Common myeloid progenitor, CD34-positive (primary cell): ENCODE measurements around the gene HYPK.
"Not testable (repeated sequence)": the region's sequence is repeated elsewhere in the genome, so short reads cannot be mapped to it uniquely, and the experiment has no call there.

ENCODE experiments used
- CTCF ChIA-PET: fragments of 350-600 bp; sonication (Branson Sonifier 250); formaldehyde crosslinking; loops from one replicate; lab custom pipeline; 2021; ENCODE audit warnings: antibody characterized with exemption; lab: Charles Lee
- POLR2A ChIA-PET: fragments of 350-600 bp; sonication (Branson Sonifier 250); formaldehyde crosslinking; loops from one replicate; lab custom pipeline; 2021; ENCODE audit warnings: antibody characterized with exemption; lab: Charles Lee
- DNase-seq, 3 donors: peaks; one replicate each; pipeline versions ENCODE4 v3.0.0 to v3.0.0-alpha.2; 2013
- H3K27ac ChIP-seq, 2 experiments: 1 replicate in 1 of 2; 2 replicates in 1 of 2; pipeline ENCODE4 v1.7.0; 2013; ENCODE audit warnings: inconsistent platforms in 2 of 2, low read length in 2 of 2, mild to moderate bottlenecking in 2 of 2, low read depth in 1 of 2, moderate library complexity in 1 of 2; ENCODE audit not compliant: severe bottlenecking in 2 of 2, insufficient read depth in 1 of 2, poor library complexity in 1 of 2
- H3K27me3 ChIP-seq, 5 experiments: replicated peaks in 2 of 5; 1 replicate in 3 of 5; 2 replicates in 2 of 5; pipeline versions ENCODE4 v1.6.1 to v1.7.0; 2013; ENCODE audit warnings: low read length in 4 of 5, mild to moderate bottlenecking in 2 of 5, moderate library complexity in 2 of 5, inconsistent platforms in 1 of 5; ENCODE audit not compliant: insufficient read depth in 5 of 5, control insufficient read depth in 4 of 5
- H3K36me3 ChIP-seq, 4 experiments: 1 replicate in 2 of 4; 2 replicates in 2 of 4; pipeline versions ENCODE4 v1.6.1 to v1.7.0; 2013; ENCODE audit warnings: low read length in 3 of 4, control low read depth in 1 of 4, mild to moderate bottlenecking in 1 of 4; ENCODE audit not compliant: control insufficient read depth in 4 of 4, insufficient read depth in 4 of 4
- H3K4me1 ChIP-seq, 4 experiments: 1 replicate in 3 of 4; 2 replicates in 1 of 4; pipeline versions ENCODE4 v1.6.1 to v1.7.1; 2013; ENCODE audit warnings: low read length in 3 of 4, mild to moderate bottlenecking in 3 of 4, control low read depth in 1 of 4, inconsistent platforms in 1 of 4, moderate library complexity in 1 of 4; ENCODE audit not compliant: control insufficient read depth in 4 of 4, insufficient read depth in 4 of 4; ENCODE audit errors: control extremely low read depth in 1 of 4
- H3K4me3 ChIP-seq, 7 experiments: 1 replicate in 4 of 7; 2 replicates in 3 of 7; pipeline versions ENCODE4 v1.5.1 to v1.7.0; 2013; ENCODE audit warnings: mild to moderate bottlenecking in 7 of 7, low read length in 6 of 7, moderate library complexity in 6 of 7, inconsistent platforms in 2 of 7, low read depth in 2 of 7, control low read depth in 1 of 7; ENCODE audit not compliant: insufficient read depth in 4 of 7, control insufficient read depth in 1 of 7; ENCODE audit errors: extremely low read depth in 1 of 7
- H3K9me3 ChIP-seq, 5 experiments: 1 replicate in 4 of 5; 2 replicates in 1 of 5; pipeline versions ENCODE4 v1.6.1 to v1.7.1; 2013; ENCODE audit warnings: low read length in 4 of 5, mild to moderate bottlenecking in 2 of 5, inconsistent platforms in 1 of 5, low read depth in 1 of 5, moderate library complexity in 1 of 5; ENCODE audit not compliant: control insufficient read depth in 4 of 5, insufficient read depth in 2 of 5; ENCODE audit errors: control extremely low read depth in 1 of 5
- WGBS: methylation state at CpG from one replicate; pipeline ENCODE4 v1.1.5; 2013; ENCODE audit not compliant: insufficient coverage; 5-methylcytosine and 5-hydroxymethylcytosine counted together

The HYPK gene

DNA sequence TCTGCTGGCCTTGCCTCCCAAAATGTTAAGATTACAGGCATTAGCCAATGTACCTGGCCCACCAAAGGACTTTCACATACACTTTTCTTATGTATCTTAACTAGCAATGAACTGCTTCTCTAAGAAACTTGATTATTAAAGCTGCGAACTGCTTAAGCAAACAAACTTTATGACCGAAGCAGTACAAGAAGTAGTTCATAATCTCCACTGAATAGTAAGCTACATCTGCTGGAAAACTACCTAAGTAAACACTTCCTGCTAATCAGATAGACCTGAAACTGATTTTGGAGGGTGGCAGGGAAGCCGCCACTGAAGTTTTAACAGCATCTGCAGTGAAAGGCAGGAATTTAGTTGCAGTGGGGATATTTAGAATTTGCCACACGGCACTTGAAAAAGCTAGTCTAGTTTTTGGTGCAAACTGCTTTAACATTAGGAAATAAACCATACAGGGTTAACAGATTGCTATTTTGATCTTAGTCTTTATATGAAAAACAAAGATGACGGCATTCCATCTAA lies 8.1 kb downstream of the HYPK start:
- no peak overlapping the region for H3K4me3 ChIP-seq
- H3K36me3 ChIP-seq: peaks cover 20 to 87% (median 55%) of the 10 kb centered on the region in 4 experiments
- no peaks in the 10 kb centered on the region for H3K9me3 ChIP-seq
- H3K27ac ChIP-seq: no peak overlapping the region
- ChIA-PET CTCF (interaction anchor here (0.6 to 1.1 kb wide), 2 partner anchors 13 to 14 kb away, joined by 3 to 6 read pairs; no protein-coding TSS in a partner anchor), POLR2A (no interaction called here)
- 100% methylated on average over 1 of the region's 5 CpGs for WGBS
- DNase-seq: no peak
- H3K27me3 ChIP-seq: no peaks in the 10 kb centered on the region
- peaks cover 0 to 3% (median 0%) of the 10 kb centered on the region in 4 experiments for H3K4me1 ChIP-seq

DNA sequence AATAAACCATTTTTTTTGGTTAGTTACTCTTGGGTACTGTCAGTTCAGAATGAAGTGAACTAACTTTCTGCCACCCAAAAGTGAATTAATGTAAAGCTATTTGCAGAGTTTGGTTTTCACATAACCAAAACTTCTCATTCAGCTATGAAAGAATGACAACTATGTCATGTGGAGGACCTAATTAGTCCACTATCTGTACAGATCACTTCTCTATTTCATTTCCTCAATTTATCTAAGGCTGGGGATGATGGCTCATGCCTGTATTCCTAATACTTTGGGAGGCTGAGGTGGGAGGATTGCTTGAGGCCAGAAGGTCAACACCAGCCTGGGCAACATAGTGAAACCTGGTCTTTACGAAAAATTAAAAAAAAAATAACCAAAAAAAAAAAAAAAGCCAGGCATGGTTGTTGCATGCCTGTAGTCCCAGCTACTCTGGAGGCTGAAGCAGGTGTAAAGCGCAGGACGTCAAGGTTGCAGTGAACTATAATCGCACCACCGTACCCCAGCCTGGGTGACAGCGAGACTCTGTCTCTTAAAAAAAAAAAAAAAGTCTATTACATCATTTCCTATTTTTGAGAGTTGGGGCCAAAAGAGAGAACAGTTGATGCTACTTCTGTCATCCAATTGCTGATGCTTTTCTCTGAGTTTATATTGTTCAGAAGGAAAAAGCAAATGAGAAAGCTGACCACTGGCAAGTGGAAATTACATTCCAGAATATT lies 8.7 kb downstream of the HYPK start:
- H3K36me3 ChIP-seq: peaks cover 21 to 88% (median 57%) of the 10 kb centered on the region in 4 experiments
- DNase-seq: no peak
- H3K27ac ChIP-seq: no peak overlapping the region
- no peaks in the 10 kb centered on the region for H3K27me3 ChIP-seq
- ChIA-PET POLR2A (no interaction called here), CTCF (interaction anchor here (0.6 to 1.1 kb wide), 2 partner anchors 13 kb away, joined by 3 to 6 read pairs; no protein-coding TSS in a partner anchor)
- H3K4me1 ChIP-seq: peaks cover 0 to 3% (median 0%) of the 10 kb centered on the region in 4 experiments
- H3K9me3 ChIP-seq: no peaks in the 10 kb centered on the region
- H3K4me3 ChIP-seq: no peak overlapping the region
- WGBS: 100% methylated on average over 5 of the region's 6 CpGs

DNA sequence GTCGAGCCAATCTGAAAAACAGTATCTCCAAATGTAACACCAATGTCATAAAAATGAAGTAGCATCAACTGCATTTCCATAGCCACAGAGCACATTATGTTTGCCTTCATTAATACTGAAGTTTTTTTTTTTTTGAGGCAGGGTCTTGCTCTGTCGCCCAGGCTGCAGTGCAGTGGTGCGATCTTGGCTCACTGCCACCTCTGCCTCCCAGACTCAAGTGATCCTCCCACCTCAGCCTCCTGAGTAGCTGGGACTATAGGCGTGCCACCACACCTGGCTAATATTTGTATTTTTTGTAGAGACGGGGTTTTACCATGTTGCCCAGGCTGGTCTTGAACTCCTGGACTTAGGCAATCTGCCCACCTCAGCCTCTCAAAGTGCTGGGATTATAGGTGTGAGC lies 14.7 kb downstream of the HYPK start:
- H3K27ac ChIP-seq, CTCF ChIA-PET: not testable (repeated sequence)
- peaks cover 19 to 64% (median 46%) of the 10 kb centered on the region in 4 experiments for H3K36me3 ChIP-seq

GRCh38 chr15:43821505-43821904 lies 21.1 kb downstream of the HYPK start:
- no peak overlapping the region for H3K27ac ChIP-seq
- no peaks in the 10 kb centered on the region for H3K27me3 ChIP-seq
- peaks cover 0 to 23% (median 18%) of the 10 kb centered on the region in 4 experiments for H3K4me1 ChIP-seq
- no peak overlapping the region for H3K4me3 ChIP-seq
- no CpG with 5 or more reads among the region's 3 CpGs for WGBS
- no peak for DNase-seq
- H3K9me3 ChIP-seq: no peaks in the 10 kb centered on the region
- POLR2A ChIA-PET: interaction anchor here (0.5 to 0.9 kb wide), 2 partner anchors 10 to 44 kb away, joined by 3 to 4 read pairs; no protein-coding TSS in a partner anchor
- H3K36me3 ChIP-seq: peaks cover 4 to 16% (median 10%) of the 10 kb centered on the region in 4 experiments
- CTCF ChIA-PET: interaction anchor here (0.6 kb wide), 1 partner anchor 634 kb away, joined by 3 read pairs; no protein-coding TSS in a partner anchor

More for the DNA sequence above, 14.7 kb downstream of the HYPK start:
- H3K9me3 ChIP-seq, H3K4me3 ChIP-seq, H3K27me3 ChIP-seq, POLR2A ChIA-PET, DNase-seq, H3K4me1 ChIP-seq: not testable (repeated sequence)
- 89% methylated on average over 3 of the region's 5 CpGs for WGBS

GRCh38 chr15:43824302-43825246 lies 24.2 kb downstream of the HYPK start, which contains the start of gene MFAP1:
Gene MFAP1 (minus strand): TSS chr15:43824690. CDS start chr15:43824569, 121 bp downstream.
- H3K36me3 ChIP-seq: peaks cover 0 to 8% (median under 1%) of the 10 kb centered on the region in 4 experiments
- no peaks in the 10 kb centered on the region for H3K27me3 ChIP-seq
- H3K27ac ChIP-seq: peak within 1 kb of the TSS; percentile 94 to 97
- POLR2A ChIA-PET: interaction anchor here (0.6 to 1.8 kb wide), 5 partner anchors 13 to 1616 kb away, joined by 3 to 9 read pairs (median 3); partner anchors contain the start of genes HYPK, SERINC4 and VPS39
- H3K9me3 ChIP-seq: no peaks in the 10 kb centered on the region
- 7% methylated on average over 43 of the region's 46 CpGs for WGBS
- DNase-seq: peak; percentile 96 to 98 (median 97)
- peaks cover 6 to 38% (median 35%) of the 10 kb centered on the region in 4 experiments for H3K4me1 ChIP-seq
- H3K4me3 ChIP-seq: peak within 1 kb of the TSS; percentile 55 to 99 (median 96)
- CTCF ChIA-PET: interaction anchor here (1.0 to 1.2 kb wide), 2 partner anchors 24 to 28 kb away, joined by 3 to 4 read pairs; partner anchors contain the start of gene HYPK

DNA sequence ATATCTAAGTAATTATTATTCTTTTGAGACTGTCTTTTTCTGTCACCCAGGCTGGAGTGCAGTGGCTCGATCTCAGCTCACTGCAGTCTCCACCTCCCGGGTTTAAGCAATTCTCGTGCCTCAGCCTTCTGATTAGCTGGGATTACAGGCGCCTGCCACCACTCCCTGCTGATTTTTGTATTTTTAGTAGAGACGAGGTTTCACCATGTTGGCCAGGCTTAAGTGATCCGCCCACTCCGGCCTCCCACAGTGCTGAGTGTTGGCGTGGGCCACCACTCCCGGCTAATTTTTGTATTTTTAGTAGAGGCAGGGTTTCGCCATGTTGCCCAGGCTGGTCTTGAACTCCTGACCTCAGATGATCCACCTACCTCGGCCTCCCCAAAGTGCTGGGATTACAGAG lies 24.9 kb downstream of the HYPK start:
- Histone ChIP-seq H3K27ac (peak overlapping the region in 1 of 2 experiments; percentile 97), H3K36me3 (peaks cover 0 to 11% (median under 1%) of the 10 kb centered on the region in 4 experiments), H3K4me1 (peaks cover 6 to 38% (median 35%) of the 10 kb centered on the region in 4 experiments)
- H3K4me3 ChIP-seq, H3K9me3 ChIP-seq, H3K27me3 ChIP-seq, DNase-seq: not testable (repeated sequence)
- WGBS: over 99% methylated on average over 11 of the region's 11 CpGs
- POLR2A ChIA-PET: interaction anchor here (1.8 kb wide), 1 partner anchor 25 kb away, joined by 6 read pairs; the partner anchor contains the start of genes HYPK and SERINC4
- CTCF ChIA-PET: interaction anchor here (1.0 to 1.2 kb wide), 2 partner anchors 25 to 29 kb away, joined by 3 to 4 read pairs; partner anchors contain the start of gene HYPK
